ENCODE data around the gene RCL1.

DNA sequence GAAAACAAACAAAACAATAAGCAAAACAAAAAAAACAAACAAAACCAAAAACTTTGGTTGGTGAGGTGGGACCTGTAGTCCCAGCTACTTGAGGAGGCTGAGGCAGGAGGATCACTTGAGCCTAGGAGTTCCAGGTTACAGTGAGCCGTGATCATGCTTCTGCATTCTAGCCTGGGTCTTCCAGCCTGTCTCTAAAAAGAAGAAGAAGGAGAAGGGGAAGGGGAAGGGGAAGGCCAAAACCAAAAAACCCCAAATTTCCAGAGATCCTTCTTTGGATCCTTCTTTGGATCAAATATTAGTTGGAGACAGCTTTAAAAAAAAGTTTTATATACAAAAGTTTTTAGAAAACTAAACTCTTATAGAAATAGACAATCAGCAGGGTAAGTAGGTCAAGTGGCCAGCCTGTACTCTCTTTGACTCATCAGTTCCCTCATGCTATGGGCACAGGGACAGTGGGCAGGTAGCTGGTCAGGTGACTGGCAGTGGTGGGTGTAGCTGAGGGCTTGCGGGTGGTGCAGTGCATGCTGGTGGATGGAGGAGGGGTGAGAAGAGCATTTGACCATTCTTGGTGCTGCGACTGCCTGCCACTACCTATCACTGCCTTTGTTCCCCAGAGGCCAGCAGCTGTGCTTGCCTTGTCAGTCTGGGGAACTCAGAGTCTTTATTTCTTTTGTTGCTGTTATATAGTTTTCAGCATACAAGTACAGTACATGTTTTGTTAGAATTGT, 12.6 kb downstream of the RCL1 start:
- no peak for TF ChIP-seq POLR2A (IDR thresholded peaks at IDR 0.05)
- TF ChIP-seq, protein P1, sequence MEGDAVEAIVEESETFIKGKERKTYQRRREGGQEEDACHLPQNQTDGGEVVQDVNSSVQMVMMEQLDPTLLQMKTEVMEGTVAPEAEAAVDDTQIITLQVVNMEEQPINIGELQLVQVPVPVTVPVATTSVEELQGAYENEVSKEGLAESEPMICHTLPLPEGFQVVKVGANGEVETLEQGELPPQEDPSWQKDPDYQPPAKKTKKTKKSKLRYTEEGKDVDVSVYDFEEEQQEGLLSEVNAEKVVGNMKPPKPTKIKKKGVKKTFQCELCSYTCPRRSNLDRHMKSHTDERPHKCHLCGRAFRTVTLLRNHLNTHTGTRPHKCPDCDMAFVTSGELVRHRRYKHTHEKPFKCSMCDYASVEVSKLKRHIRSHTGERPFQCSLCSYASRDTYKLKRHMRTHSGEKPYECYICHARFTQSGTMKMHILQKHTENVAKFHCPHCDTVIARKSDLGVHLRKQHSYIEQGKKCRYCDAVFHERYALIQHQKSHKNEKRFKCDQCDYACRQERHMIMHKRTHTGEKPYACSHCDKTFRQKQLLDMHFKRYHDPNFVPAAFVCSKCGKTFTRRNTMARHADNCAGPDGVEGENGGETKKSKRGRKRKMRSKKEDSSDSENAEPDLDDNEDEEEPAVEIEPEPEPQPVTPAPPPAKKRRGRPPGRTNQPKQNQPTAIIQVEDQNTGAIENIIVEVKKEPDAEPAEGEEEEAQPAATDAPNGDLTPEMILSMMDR (IDR thresholded peaks at IDR 0.05): no peak

Measured in uterus (tissue), 2 donors.